Activated CD8-positive, alpha-beta T cell treated with anti-CD3 and anti-CD28 coated beads for 36 hours (primary cell): Measurements from ENCODE around the gene RDH16. TPM values are rescaled to one million over a fixed set of nuclear protein-coding genes. Genes with fewer than 3 reads are reported as not detected.

Source experiments
- ATAC-seq: fragments of 200-7000 bp; cut with Tn5 transposase; one replicate; pipeline ENCODE4 v1.10.0; 2021; ENCODE audit warnings: mild to moderate bottlenecking, moderate library complexity
- CTCF ChIA-PET: fragments of 350-600 bp; sonication (Branson Sonifier 250); formaldehyde crosslinking; loops from one replicate; lab custom pipeline; 2021; ENCODE audit warnings: antibody characterized with exemption; lab: Charles Lee
- POLR2A ChIA-PET: fragments of 350-600 bp; sonication (Branson Sonifier 250); formaldehyde crosslinking; loops from one replicate; lab custom pipeline; 2021; ENCODE audit warnings: antibody characterized with exemption; lab: Charles Lee
- DNase-seq: peaks from one replicate; pipeline ENCODE4 v3.0.0-alpha.2; 2020
- H3K27ac Mint-ChIP-seq: one replicate; pipeline ENCODE4 v1.8.0; 2021; ENCODE audit warnings: mild to moderate bottlenecking, mixed read lengths
- H3K27me3 Mint-ChIP-seq: one replicate; pipeline ENCODE4 v1.8.0; 2021; ENCODE audit warnings: mixed read lengths
- H3K36me3 Mint-ChIP-seq: one replicate; pipeline ENCODE4 v1.8.0; 2021; ENCODE audit warnings: low read depth, mixed read lengths
- H3K4me1 Mint-ChIP-seq: one replicate; pipeline ENCODE4 v1.8.0; 2021; ENCODE audit warnings: low read depth, mixed read lengths
- H3K4me3 Mint-ChIP-seq: one replicate; pipeline ENCODE4 v1.8.0; 2021; ENCODE audit warnings: mild to moderate bottlenecking, moderate library complexity, mixed read lengths
- H3K9me3 Mint-ChIP-seq: one replicate; pipeline ENCODE4 v1.8.0; 2021; ENCODE audit warnings: mixed read lengths
- intact Hi-C: fragments of 100-400 bp; cut with micrococcal nuclease; formaldehyde crosslinking; loops from one replicate; pipeline ENCODE4 v1.10.0; 2022
- total RNA-seq, 2 experiments: library from RNA; stranded (reverse); gene quantifications; one replicate each; pipeline ENCODE4 v1.2.3, GENCODE V29; 2021
- TF ChIP-seq, protein P1 (sequence below): fragments of 200-600 bp; IDR thresholded peaks from one replicate; pipeline ENCODE4 v1.8.0; 2022; ENCODE audit warnings: antibody characterized with exemption, mild to moderate bottlenecking

Gene RDH16
- total RNA-seq, 2 experiments from 2014 or later, result 0.34 to 0.36 TPM

DNA sequence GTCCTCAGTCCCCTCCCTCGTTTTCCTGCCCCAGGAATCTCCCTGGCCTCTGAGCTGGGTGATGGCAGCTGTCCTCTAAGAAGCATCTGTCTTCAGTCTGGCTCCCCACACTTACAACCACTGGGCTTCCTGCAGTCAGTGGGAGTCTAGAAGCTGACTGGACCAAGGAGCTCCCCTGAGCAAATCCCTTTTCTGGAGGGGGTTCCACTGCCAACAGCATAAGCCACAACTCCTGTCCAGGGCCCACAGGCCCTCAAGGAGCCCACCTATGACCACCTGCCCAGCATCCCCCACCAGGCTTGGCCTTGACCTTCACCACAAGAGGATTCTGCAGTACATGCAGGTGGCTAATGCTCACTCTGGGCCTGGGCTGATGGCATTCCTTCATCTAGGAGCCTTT is 4.1 kb downstream of the RDH16 start:
- intact Hi-C loops, result no loop called here
- CTCF ChIA-PET, result interaction anchor here (0.9 to 1.5 kb wide), 2 partner anchors 48 to 92 kb away, joined by 3 to 6 read pairs; no protein-coding TSS in a partner anchor
- H3K27ac Mint-ChIP-seq, result no peak overlapping the region
- H3K9me3 Mint-ChIP-seq, result no peaks in the 10 kb centered on the region
- no peak for DNase-seq
- ATAC-seq, result no peak
- TF ChIP-seq, protein P1, sequence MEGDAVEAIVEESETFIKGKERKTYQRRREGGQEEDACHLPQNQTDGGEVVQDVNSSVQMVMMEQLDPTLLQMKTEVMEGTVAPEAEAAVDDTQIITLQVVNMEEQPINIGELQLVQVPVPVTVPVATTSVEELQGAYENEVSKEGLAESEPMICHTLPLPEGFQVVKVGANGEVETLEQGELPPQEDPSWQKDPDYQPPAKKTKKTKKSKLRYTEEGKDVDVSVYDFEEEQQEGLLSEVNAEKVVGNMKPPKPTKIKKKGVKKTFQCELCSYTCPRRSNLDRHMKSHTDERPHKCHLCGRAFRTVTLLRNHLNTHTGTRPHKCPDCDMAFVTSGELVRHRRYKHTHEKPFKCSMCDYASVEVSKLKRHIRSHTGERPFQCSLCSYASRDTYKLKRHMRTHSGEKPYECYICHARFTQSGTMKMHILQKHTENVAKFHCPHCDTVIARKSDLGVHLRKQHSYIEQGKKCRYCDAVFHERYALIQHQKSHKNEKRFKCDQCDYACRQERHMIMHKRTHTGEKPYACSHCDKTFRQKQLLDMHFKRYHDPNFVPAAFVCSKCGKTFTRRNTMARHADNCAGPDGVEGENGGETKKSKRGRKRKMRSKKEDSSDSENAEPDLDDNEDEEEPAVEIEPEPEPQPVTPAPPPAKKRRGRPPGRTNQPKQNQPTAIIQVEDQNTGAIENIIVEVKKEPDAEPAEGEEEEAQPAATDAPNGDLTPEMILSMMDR, result no peak
- POLR2A ChIA-PET, result no interaction called here
- no peak overlapping the region for H3K4me3 Mint-ChIP-seq
- H3K4me1 Mint-ChIP-seq, result no peaks in the 10 kb centered on the region
- H3K27me3 Mint-ChIP-seq, result no peaks in the 10 kb centered on the region
- no peaks in the 10 kb centered on the region for H3K36me3 Mint-ChIP-seq

DNA sequence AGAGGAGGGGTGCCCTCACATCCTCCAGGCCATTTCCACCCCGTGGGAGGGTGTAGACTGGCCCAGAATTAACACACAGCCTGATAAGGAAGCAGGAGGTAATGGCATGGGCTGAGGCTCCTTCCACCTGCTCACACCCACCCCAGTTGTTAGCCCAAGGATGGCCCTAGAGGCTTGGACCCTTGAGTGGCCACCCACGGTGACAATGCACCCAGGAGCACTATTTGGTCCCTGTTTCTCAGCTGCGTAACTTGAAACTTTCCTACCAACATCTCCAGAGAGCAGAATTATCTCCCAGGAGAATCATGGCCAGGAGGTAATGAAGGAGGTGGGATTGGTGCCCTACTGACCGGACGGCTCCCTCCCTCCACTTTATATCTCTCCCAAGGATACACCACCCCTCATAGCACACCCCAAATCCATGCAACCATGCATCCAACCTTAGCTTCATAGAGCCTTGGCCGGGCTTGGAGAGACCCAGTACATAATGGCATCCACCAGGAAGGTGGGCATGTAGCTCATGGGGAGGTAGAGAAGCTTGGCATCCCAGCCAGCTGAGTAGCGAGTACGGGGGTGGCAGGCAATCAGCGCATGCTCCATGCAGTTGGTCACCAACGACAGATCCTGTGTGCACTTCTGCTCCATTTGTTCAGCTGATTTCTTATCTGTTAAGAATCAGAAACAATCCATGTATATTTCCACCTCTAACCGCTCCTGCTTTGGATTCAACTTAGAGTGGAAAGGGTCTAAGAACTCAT is 5.6 kb downstream of the RDH16 start:
- Mint-ChIP-seq H3K27me3 (peaks cover 2% of the 10 kb centered on the region), H3K4me3 (no peak overlapping the region), H3K9me3 (no peaks in the 10 kb centered on the region), H3K27ac (no peak overlapping the region), H3K36me3 (no peaks in the 10 kb centered on the region), H3K4me1 (no peaks in the 10 kb centered on the region)
- POLR2A ChIA-PET, result interaction anchor here (0.6 to 1.3 kb wide), 2 partner anchors 10 to 132 kb away, joined by 3 to 4 read pairs; no protein-coding TSS in a partner anchor
- TF ChIP-seq, protein P1, result no peak
- intact Hi-C loops, result no loop called here
- CTCF ChIA-PET, result interaction anchor here (0.9 to 1.3 kb wide), 2 partner anchors 18 to 20 kb away, joined by 3 read pairs; no protein-coding TSS in a partner anchor
- DNase-seq (no peak), ATAC-seq (no peak)

DNA sequence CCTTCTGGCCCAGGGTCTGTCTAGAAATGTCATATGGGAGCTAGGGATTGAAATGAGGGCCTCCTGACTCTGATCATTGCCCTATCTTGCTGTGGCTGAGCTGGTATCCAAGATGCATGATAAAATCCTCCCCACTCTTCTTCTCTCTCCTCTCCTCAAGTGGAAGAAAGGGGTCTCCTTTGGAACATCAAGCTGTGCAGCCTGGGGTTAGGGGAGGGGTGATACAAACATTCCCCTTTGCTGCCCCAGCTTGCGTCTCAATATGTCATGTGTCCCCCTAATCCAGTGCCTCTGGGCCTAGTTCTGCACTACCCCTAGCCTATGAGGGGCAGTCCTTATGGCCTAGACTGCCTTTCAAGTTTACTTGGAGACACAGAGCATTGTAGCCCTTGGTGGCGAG is 8.5 kb downstream of the RDH16 start:
- H3K9me3 Mint-ChIP-seq, result peaks cover 3% of the 10 kb centered on the region
- no peak for DNase-seq
- ChIA-PET CTCF (interaction anchor here (1.2 kb wide), 2 partner anchors 52 to 122 kb away, joined by 3 read pairs; no protein-coding TSS in a partner anchor), POLR2A (no interaction called here)
- intact Hi-C loops, result no loop called here
- TF ChIP-seq, protein P1, result no peak
- H3K27ac Mint-ChIP-seq, result no peak overlapping the region
- no peaks in the 10 kb centered on the region for H3K36me3 Mint-ChIP-seq
- no peak overlapping the region for H3K4me3 Mint-ChIP-seq
- H3K4me1 Mint-ChIP-seq, result no peaks in the 10 kb centered on the region
- H3K27me3 Mint-ChIP-seq, result peaks cover 2% of the 10 kb centered on the region
- no peak for ATAC-seq

DNA sequence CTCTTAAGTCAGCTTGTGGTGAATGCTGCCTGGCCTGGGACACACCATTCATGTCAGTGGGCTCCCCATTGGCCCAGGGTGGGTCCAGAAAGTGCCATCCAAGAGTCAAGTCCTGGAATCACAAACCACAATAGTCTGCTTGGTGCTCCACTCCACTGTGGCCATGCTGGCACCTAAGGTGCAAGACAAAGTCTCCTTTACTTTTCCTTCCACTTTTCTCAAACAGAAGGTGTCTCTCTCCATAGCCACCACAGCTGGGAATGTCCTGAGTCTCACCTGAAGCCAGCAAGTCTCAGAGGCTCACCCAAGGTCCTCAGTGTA is 9.0 kb downstream of the RDH16 start:
- no peaks in the 10 kb centered on the region for H3K36me3 Mint-ChIP-seq
- no peaks in the 10 kb centered on the region for H3K4me1 Mint-ChIP-seq
- no peak overlapping the region for H3K27ac Mint-ChIP-seq
- peaks cover 3% of the 10 kb centered on the region for H3K9me3 Mint-ChIP-seq
- ATAC-seq (no peak), DNase-seq (no peak)
- H3K4me3 Mint-ChIP-seq, result no peak overlapping the region
- peaks cover 2% of the 10 kb centered on the region for H3K27me3 Mint-ChIP-seq
- ChIA-PET POLR2A (no interaction called here), CTCF (interaction anchor here (1.2 to 1.4 kb wide), 3 partner anchors 16 to 122 kb away, joined by 3 read pairs; no protein-coding TSS in a partner anchor)
- TF ChIP-seq, protein P1, result no peak
- intact Hi-C loops, result no loop called here
